Mucosa of stomach (tissue), 1 donor: ENCODE results near the gene MYRIP.
"Not testable (repeated sequence)": the region's sequence is repeated elsewhere in the genome, so short reads cannot be mapped to it uniquely, and the experiment has no call there.

Experiments
- H3K27me3 ChIP-seq: one replicate; pipeline ENCODE4 v1.7.0; 2013; ENCODE audit warnings: mild to moderate bottlenecking, low read length; ENCODE audit not compliant: control insufficient read depth, insufficient read depth
- H3K36me3 ChIP-seq: one replicate; pipeline ENCODE4 v1.7.0; 2013; ENCODE audit warnings: low read length; ENCODE audit not compliant: control insufficient read depth, insufficient read depth
- H3K4me1 ChIP-seq: one replicate; pipeline ENCODE4 v1.7.0; 2013; ENCODE audit warnings: mild to moderate bottlenecking, low read length; ENCODE audit not compliant: control insufficient read depth, insufficient read depth
- H3K4me3 ChIP-seq: one replicate; pipeline ENCODE4 v1.7.0; 2013; ENCODE audit warnings: low read length
- H3K9ac ChIP-seq: one replicate; pipeline ENCODE4 v1.7.0; 2013; ENCODE audit warnings: mild to moderate bottlenecking, low read length, moderate library complexity
- H3K9me3 ChIP-seq: one replicate; pipeline ENCODE4 v1.7.0; 2013; ENCODE audit warnings: mild to moderate bottlenecking, low read length, moderate library complexity; ENCODE audit not compliant: control insufficient read depth
- donor health status: Pancreatic carcinoma.

The MYRIP gene

DNA sequence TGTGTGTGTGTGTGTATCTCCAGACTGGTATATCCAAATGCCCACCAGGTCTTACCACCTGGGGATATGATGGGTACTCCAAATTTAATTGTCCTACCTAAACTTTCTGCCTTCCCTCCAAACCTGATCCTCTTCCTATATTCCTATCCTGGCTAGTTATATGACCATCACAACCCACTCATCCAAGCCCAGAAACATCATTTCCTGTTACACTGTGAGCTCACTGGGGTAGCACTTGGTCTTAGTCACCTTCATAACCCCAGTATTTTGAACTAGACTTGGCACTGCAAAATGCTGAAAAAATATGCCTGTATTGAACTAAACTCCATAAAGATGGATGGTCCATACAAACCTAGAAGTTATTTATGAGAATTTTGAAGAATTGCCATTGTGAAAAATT is 321.3 kb downstream of the MYRIP start:
- Histone ChIP-seq H3K4me1 (no peaks in the 10 kb centered on the region), H3K9ac (no peak overlapping the region), H3K9me3 (no peaks in the 10 kb centered on the region), H3K36me3 (no peaks in the 10 kb centered on the region), H3K4me3 (no peak overlapping the region), H3K27me3 (no peaks in the 10 kb centered on the region)

GRCh38 chr3:40133886-40134575 is 324.6 kb downstream of the MYRIP start:
- not testable (repeated sequence) for H3K27me3 ChIP-seq, H3K4me3 ChIP-seq, H3K9ac ChIP-seq, H3K4me1 ChIP-seq, H3K9me3 ChIP-seq, H3K36me3 ChIP-seq

DNA sequence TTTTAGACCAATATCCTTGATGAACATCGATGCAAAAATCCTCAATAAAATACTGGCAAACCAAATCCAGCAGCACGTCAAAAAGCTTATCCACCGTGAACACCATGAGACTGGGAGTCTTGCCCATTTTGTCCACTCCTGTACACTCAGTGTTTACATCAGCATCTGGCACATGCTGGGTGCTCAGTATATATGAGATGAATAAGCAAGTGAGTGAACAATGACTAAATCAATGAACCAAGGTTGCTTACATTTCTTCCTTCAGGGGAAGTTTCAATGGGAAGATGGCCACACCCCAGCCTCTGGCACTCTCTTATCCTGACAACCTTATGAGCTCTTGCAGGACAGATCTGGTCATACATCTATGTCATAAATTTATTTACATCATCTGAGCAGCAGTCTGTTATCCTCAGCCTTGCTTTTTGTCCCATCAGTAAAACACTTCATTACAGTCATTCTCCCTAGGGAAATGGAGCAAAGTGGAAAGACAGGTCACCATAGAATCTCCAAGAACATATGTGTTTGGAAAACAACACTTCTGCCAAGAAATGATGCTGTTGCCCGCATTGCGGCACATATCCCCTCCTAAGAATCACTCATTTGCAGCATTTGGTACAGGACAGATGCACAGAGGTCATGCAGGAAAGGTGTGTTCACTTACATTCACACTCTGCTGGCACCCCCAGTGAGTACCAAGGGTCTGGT is 328.3 kb downstream of the MYRIP start:
- H3K4me1 ChIP-seq: no peaks in the 10 kb centered on the region
- no peaks in the 10 kb centered on the region for H3K9me3 ChIP-seq
- H3K4me3 ChIP-seq: no peak overlapping the region
- H3K36me3 ChIP-seq: no peaks in the 10 kb centered on the region
- no peak overlapping the region for H3K9ac ChIP-seq
- no peaks in the 10 kb centered on the region for H3K27me3 ChIP-seq

GRCh38 chr3:40143283-40144090 is 334.1 kb downstream of the MYRIP start:
- no peak overlapping the region for H3K4me3 ChIP-seq
- no peak overlapping the region for H3K9ac ChIP-seq
- H3K27me3 ChIP-seq: no peaks in the 10 kb centered on the region
- no peaks in the 10 kb centered on the region for H3K36me3 ChIP-seq
- no peaks in the 10 kb centered on the region for H3K9me3 ChIP-seq
- H3K4me1 ChIP-seq: no peaks in the 10 kb centered on the region

DNA sequence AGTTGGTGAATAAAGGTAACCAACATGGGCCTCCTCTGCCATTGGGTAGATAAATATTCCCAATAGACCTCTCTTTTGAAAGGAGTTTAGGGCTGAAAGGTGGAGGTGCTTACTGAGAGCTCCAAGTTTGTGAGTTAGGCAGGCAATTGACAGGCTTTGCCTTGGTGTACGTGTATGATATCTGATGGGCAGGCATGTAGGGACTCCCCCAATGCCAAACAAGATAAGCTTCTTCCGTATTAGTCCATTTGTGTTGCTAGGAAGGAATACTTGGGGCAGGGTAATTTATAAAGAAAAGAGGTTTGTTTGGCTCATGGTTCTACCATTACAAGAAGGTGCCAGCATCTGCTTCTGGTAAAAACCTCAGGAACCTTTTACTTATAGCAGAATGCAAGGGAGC is 339.4 kb downstream of the MYRIP start:
- H3K9ac ChIP-seq: no peak overlapping the region
- no peaks in the 10 kb centered on the region for H3K36me3 ChIP-seq
- H3K4me3 ChIP-seq: no peak overlapping the region
- H3K27me3 ChIP-seq: no peaks in the 10 kb centered on the region
- no peaks in the 10 kb centered on the region for H3K9me3 ChIP-seq
- H3K4me1 ChIP-seq: no peaks in the 10 kb centered on the region

GRCh38 chr3:40152482-40153133 is 343.2 kb downstream of the MYRIP start:
- Histone ChIP-seq H3K4me3 (no peak overlapping the region), H3K9ac (no peak overlapping the region), H3K4me1 (no peaks in the 10 kb centered on the region), H3K9me3 (no peaks in the 10 kb centered on the region), H3K27me3 (no peaks in the 10 kb centered on the region), H3K36me3 (no peaks in the 10 kb centered on the region)

- Histone ChIP-seq H3K36me3 (no peaks in the 10 kb centered on the region), H3K9me3 (no peaks in the 10 kb centered on the region), H3K4me1 (no peaks in the 10 kb centered on the region), H3K9ac (no peak overlapping the region), H3K4me3 (no peak overlapping the region), H3K27me3 (no peaks in the 10 kb centered on the region)
Measured at GRCh38 chr3:40160933-40161332, 351.5 kb downstream of the MYRIP start.

GRCh38 chr3:40162616-40163015 is 353.2 kb downstream of the MYRIP start:
- Histone ChIP-seq H3K4me1 (peaks cover 3% of the 10 kb centered on the region), H3K4me3 (no peak overlapping the region)

DNA sequence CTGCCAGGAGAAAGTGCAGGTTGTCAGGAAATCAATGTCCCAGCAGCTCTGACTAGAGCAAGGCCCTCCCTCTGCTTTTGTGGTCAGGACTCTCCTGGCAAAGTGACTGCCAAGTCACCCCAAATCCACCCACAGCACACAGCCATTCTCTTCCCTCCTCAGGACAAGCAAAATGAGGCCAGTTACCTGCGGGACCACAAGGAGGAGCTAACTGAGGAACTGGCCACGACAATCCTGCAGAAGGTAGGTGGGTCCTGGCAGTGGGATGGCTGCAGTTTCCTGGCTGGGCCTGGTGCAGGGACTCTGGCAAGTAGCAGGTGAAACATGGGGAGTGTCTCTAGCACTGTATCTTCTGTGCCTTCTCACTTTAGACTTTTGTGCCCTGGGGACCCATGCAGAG is 357.6 kb downstream of the MYRIP start:
- H3K4me3 ChIP-seq: no peak overlapping the region
- no peaks in the 10 kb centered on the region for H3K9me3 ChIP-seq
- H3K27me3 ChIP-seq: no peaks in the 10 kb centered on the region
- H3K36me3 ChIP-seq: no peaks in the 10 kb centered on the region
- peaks cover 10% of the 10 kb centered on the region for H3K4me1 ChIP-seq
- H3K9ac ChIP-seq: no peak overlapping the region

More at GRCh38 chr3:40162616-40163015, 353.2 kb downstream of the MYRIP start:
- Histone ChIP-seq H3K9me3 (no peaks in the 10 kb centered on the region), H3K36me3 (no peaks in the 10 kb centered on the region), H3K27me3 (no peaks in the 10 kb centered on the region), H3K9ac (no peak overlapping the region)

- no peak overlapping the region for H3K4me3 ChIP-seq
Measured at GRCh38 chr3:40167958-40168357, 358.5 kb downstream of the MYRIP start.

GRCh38 chr3:40169983-40170382 is 360.6 kb downstream of the MYRIP start:
- no peak overlapping the region for H3K4me3 ChIP-seq
- no peaks in the 10 kb centered on the region for H3K27me3 ChIP-seq
- H3K9me3 ChIP-seq: no peaks in the 10 kb centered on the region

More at GRCh38 chr3:40167958-40168357, 358.5 kb downstream of the MYRIP start:
- Histone ChIP-seq H3K4me1 (peaks cover 10% of the 10 kb centered on the region), H3K9ac (no peak overlapping the region), H3K9me3 (no peaks in the 10 kb centered on the region), H3K27me3 (no peaks in the 10 kb centered on the region), H3K36me3 (no peaks in the 10 kb centered on the region)

DNA sequence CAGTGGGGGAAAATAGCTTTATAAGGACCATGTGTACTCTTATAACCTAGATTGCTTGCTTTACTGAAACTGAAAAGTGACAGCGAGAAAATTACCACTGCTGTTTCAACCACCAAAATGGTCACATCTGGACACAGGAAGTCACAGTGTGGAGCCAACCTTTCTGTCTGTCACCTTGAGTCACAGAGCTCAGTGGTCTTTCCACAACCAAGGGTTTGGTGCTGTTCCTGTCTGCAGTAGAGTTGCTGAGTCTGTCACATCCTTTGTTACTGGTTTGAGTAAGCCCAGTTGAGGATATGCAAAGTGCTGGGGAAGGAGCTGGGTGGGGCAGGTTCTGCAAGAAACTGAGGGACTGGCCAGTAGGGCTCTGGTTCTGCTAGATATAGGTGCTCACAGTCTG is 361.0 kb downstream of the MYRIP start:
- Histone ChIP-seq H3K36me3 (no peaks in the 10 kb centered on the region), H3K9me3 (no peaks in the 10 kb centered on the region), H3K4me1 (peaks cover 10% of the 10 kb centered on the region), H3K9ac (no peak overlapping the region), H3K27me3 (no peaks in the 10 kb centered on the region), H3K4me3 (no peak overlapping the region)

More at GRCh38 chr3:40169983-40170382, 360.6 kb downstream of the MYRIP start:
- H3K36me3 ChIP-seq: no peaks in the 10 kb centered on the region
- H3K9ac ChIP-seq: no peak overlapping the region
- peaks cover 10% of the 10 kb centered on the region for H3K4me1 ChIP-seq
